GM10266 (cell line): ENCODE measurements around the gene AIFM2.
"Not testable (repeated sequence)": the region's sequence is repeated elsewhere in the genome, so short reads cannot be mapped to it uniquely, and the experiment has no call there.

Experiments
- DNase-seq: peaks from one replicate; pipeline ENCODE4 v3.0.0; 2012; ENCODE audit errors: extremely low spot score
- CTCF ChIP-seq: IDR thresholded peaks from 2 replicates; pipeline ENCODE4 v1.5.1; 2012; ENCODE audit warnings: mild to moderate bottlenecking, low read depth; ENCODE audit not compliant: control insufficient read depth, insufficient read depth; ENCODE audit errors: missing control alignments

AIFM2 gene

GRCh38 chr10:70132098-70133029 lies at the start of gene AIFM2:
AIFM2 (minus strand) TSS chr10:70132825; CDS start chr10:70124084, 8,741 bp downstream.
- DNase-seq: peak; percentile 82
- peak; percentile 5 for TF ChIP-seq CTCF

GRCh38 chr10:70179209-70179608 lies 46.6 kb upstream of the AIFM2 start:
- DNase-seq: not testable (repeated sequence)

GRCh38 chr10:70178139-70178725 lies 45.6 kb upstream of the AIFM2 start:
- no peak for TF ChIP-seq CTCF

GRCh38 chr10:70176441-70176840 lies 43.8 kb upstream of the AIFM2 start:
- TF ChIP-seq CTCF: no peak
- no peak for DNase-seq

More at GRCh38 chr10:70178139-70178725, 45.6 kb upstream of the AIFM2 start:
- DNase-seq: no peak

GRCh38 chr10:70175516-70175915 lies 42.9 kb upstream of the AIFM2 start:
- no peak for DNase-seq
- TF ChIP-seq CTCF: no peak

GRCh38 chr10:70174058-70174741 lies 41.6 kb upstream of the AIFM2 start:
- no peak for DNase-seq

More at GRCh38 chr10:70174058-70174741, 41.6 kb upstream of the AIFM2 start:
- no peak for TF ChIP-seq CTCF
